ENCODE measurements around the gene TXNDC9.

GRCh38 chr2:99336804-99337112 is 625 bp upstream of the TXNDC9 start:
- TF ChIP-seq POLR2A (IDR thresholded peaks at IDR 0.05; ENCODE audit: low read length): no peak
- TF ChIP-seq GATA1 (IDR thresholded peaks at IDR 0.05; ENCODE audit: low read depth, low read length): no peak

Data from erythroblast (primary cell).